Stimulated activated CD4-positive, alpha-beta T cell treated with anti-CD3 and anti-CD28 coated beads, Interleukin-4, amount 100 ng/mL, for 4 hours (primary cell): ENCODE measurements around the gene NMUR1.

Experiments used
- DNase-seq, 2 experiments: peaks; one replicate each; pipeline ENCODE4 v3.0.0-alpha.2; 2020

Gene NMUR1

DNA sequence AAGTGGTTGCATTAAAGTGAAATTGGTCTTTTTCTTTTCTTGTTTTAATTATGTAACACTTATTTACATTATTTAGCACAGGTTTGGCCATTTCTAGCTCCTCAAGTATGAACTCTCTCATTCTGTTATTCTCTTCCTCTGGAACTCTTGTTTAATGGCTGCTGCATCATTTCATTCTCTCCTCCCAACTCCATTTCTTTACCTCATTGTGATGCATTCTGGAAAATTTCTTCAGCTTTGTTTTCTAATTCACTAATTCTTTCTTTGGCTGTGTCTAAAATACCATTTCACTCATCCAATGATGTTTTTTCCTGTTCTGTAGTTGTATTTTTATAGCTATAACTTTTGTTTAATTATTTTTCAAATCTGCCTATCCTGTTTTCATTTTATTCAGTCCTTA is 22.5 kb upstream of the NMUR1 start:
- DNase-seq: no peak

- no peak for DNase-seq
Observed at GRCh38 chr2:231549446-231550239, 19.4 kb upstream of the NMUR1 start.

DNA sequence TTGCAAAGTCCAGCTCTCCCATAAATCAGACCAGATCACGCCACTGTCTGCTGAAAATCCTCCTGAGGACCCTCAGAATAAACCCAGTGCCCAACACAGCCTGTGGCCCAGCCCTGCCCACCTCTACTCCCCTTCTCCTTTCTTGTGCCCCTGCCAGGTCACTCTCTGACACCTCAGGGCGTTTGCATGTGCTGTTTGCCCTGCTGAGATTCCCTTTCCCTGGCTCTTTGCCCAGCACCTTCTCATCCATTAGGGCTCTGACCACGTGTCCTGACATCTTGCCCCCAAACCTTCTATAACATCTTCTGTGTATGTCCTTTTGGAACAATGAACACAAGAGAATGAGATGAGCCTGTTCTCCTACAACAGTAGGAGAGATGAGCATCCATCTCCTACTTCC is 18.5 kb upstream of the NMUR1 start:
- DNase-seq: no peak

GRCh38 chr2:231547315-231548110 is 17.3 kb upstream of the NMUR1 start:
- DNase-seq: no peak

- DNase-seq: no peak
Observed at GRCh38 chr2:231546014-231546715, 15.9 kb upstream of the NMUR1 start.

DNA sequence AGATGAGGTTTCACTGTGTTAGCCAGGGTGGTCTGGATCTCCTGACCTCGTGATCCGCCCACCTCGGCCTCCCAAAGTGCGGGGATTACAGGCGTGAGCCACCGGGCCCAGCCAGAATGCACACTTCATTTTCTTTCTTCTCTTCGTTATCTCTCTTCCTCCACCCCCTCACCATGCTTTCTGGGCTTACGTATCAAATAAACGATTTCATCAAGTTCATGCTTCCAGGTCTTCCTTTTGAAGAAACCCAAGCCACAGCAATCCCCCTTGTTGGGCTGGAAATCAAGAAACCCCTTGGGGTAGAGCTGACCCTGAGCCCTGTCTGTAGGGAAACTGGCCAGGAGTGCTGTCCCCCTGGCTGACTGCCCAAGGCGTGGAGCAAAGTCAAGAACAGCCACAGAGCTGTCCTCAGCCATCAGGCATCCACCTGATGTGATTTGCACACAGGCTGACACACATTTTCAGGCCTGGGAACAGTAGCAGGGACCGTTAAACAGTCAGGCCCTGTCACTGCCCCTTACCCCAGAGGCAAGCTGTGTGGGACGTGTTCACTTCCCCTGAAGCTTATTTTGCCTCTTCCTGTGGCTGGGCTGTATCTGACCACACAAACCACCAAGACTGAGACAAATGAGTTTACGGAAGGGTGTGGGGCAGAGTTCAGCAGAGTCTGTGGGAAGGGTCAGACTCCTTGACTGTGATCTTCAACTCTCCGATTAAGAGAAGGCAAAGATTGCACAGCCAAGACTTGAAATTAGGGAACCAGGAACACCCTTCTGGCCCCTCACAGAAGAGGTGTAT is 15.1 kb upstream of the NMUR1 start:
- DNase-seq: peak in 1 of 2 experiments; percentile 21

- DNase-seq: no peak
Observed at GRCh38 chr2:231542136-231542535, 11.9 kb upstream of the NMUR1 start.

DNA sequence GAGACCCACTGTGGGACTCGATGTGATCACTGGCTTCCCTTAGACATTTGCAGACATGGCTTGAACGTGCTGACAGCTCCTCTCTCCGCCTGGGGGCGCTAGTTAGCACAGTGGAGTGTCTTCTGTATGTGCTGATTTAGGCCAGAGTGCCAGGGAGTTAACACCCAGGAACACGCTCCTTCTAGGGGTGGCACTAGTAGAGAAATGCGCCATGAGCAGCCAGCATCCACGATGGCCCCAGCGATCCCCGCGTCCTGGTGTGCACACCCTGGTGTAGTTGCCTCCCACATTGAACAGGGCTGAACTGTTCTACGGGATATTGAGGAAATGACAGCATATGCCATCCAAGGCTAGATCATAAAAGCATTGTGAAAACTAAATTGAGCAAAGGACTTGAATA is 11.4 kb upstream of the NMUR1 start:
- DNase-seq: no peak

GRCh38 chr2:231539991-231540390 is 9.7 kb upstream of the NMUR1 start:
- no peak for DNase-seq

GRCh38 chr2:231535961-231536360 is 5.7 kb upstream of the NMUR1 start:
- DNase-seq: no peak

- no peak for DNase-seq
Observed at GRCh38 chr2:231533777-231534125, 3.5 kb upstream of the NMUR1 start.

- no peak for DNase-seq
Observed at GRCh38 chr2:231533086-231533776, 3.0 kb upstream of the NMUR1 start.

DNA sequence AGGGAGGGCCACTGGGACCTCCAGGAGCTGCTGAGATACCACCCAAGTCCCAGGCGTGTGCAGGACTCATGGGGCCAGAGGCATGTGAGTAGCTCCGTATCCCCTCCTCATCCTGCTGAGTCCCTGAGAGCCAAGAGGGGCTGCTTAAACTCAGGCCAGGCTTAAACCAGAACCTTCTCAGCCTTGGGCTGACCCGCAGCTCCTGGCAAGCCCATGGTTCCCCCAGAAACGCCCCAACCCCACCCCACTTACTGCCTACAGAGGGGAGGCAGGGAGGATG is 2.5 kb upstream of the NMUR1 start:
- no peak for DNase-seq

DNA sequence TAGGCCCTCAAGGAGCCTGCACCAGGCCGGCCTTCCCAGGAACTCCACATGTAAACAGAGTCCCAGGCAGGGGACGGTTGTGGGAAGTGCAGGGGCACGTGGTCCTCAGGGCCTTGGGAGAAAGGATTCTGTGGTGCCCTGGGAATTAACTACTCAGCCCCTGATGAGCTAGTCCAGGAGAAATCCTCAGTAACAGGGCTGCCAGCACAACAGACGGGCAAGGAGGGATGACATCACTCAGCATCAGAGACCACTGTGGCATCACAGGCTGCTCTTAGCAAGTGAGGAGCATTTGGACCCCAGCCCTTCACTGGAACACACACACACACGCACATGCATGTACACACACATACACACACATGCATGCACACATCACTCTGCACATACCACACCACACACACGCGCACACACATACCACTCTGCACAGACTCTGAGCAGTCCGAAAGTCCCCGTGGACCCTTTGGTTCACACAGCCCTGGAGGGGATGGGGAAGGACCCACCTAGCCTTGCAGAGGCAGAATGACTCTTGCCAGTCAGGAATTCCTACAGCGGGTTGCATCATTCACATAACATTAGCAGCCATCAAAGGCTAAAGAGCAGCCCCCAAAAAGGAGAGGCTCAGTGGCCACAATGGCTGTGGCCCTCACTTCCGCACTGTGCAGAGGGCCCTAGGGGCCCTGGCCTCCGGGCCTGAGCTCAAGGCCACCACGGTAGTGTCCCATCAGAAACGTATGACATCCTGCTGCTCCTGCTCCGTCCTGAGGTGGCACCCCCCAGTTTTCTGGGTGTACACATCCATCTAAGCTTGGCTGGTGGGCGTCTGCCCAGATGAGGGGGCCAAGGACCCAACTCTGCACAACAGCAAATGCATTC is 1.9 kb upstream of the NMUR1 start:
- DNase-seq: no peak

GRCh38 chr2:231531466-231531865 is 1.2 kb upstream of the NMUR1 start:
- no peak for DNase-seq

- no peak for DNase-seq
Observed at GRCh38 chr2:231528636-231529030, 1.6 kb downstream of the NMUR1 start.

GRCh38 chr2:231527955-231528635 is 2.1 kb downstream of the NMUR1 start:
- no peak for DNase-seq

GRCh38 chr2:231527091-231527395 is 3.2 kb downstream of the NMUR1 start:
- no peak for DNase-seq

GRCh38 chr2:231526341-231527090 is 3.7 kb downstream of the NMUR1 start:
- DNase-seq: no peak
